Stimulated activated CD8-positive, alpha-beta memory T cell treated with anti-CD3 and anti-CD28 coated beads, Interleukin-15, amount 100 ng/mL, for 4 hours (primary cell): ENCODE measurements around the gene CTNNA2.

Experiments
- DNase-seq, 2 donors: peaks; one replicate each; pipeline ENCODE4 v3.0.0-alpha.2; 2020; ENCODE audit warnings: low read depth in 2 of 2

The CTNNA2 gene

DNA sequence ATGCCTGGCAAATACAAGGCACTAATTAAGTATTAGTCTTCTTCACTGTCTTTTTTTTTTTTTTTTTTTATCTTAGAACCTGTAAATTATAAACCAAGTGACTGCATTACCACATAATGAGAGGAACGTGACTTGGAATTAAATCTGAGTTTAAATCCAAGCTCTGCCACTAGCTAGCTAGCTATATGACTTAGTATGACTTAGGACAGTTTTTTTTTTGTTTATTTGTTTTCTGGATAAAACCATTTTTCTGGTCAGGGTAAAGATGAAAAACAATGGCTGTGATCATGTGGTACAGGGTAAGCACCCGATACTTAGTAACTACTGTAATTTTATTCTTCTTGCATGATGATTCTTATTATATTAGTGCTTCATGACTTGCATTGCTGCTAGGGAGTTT is 983.5 kb downstream of the CTNNA2 start:
- DNase-seq, result no peak

DNA sequence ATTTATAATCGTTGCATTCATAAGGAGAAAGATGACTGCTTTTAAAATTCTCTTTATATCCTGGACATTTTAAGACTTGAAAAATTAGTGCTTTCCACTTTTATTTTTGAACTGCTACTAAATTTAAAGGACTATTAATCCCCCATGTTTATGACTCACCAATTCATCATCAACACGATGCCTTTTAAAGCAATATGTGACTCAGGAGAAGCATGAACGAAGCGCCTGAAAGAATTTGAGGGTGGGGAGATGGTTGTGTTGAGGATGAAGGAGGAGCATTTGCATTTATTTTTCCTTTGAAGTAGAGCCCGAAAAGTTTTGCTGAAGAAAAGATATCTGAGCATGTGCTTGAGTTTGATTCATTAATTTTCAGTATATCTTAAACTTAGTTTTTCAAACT is 983.9 kb downstream of the CTNNA2 start:
- DNase-seq, result no peak

DNA sequence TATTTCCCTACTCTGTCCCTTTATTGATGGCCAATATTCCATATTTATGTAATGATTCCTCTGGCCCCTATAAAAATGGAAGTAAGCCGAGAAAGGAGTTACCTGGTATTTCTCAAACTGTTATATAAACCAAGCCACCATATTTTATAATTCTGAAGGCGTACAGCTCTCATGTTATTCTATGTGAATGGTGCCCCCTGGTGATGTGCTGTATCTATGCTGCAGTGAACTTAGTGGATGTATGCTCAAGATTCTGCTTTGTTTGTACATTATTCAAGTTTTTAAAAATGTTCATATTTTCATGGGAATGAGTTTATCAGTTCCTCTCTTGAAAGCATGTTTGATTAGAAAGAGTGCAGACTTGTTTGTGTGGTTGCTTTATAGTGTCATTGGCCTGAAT is 986.2 kb downstream of the CTNNA2 start:
- no peak for DNase-seq

DNA sequence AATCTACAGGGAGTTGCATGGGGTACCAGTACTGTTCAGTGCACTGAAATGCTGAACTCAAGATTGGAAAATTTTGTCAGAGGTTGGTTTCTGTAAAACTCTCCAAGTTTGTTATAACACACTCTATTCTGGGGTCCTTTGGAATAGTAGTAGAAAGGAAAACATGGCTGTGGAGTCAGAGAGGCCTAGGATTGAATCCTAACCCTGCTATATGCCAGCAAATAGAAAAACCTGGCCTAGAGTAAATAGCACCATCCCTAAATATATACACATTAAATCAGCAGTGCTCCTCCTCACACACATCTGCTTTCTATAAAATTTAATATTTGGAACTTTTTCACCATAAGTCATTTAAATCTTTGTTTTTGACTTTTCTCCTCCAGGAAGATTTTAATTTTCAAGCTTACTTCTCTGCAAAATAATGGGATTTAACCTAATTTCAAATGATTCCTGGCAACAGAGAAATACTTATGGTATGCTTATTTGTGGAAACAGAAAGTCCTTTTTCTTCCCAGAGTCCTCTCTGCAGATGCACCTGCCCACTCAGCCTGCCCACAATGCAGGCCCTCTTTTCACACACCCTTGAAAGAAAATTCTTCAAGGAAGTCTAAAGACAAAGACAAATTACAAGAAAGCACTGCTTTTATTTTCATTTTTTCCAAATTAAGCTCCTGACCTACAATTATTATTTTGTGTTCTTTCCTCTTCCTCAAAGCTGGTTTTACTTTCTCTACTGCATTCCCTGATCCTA is 989.2 kb downstream of the CTNNA2 start:
- DNase-seq, result no peak

DNA sequence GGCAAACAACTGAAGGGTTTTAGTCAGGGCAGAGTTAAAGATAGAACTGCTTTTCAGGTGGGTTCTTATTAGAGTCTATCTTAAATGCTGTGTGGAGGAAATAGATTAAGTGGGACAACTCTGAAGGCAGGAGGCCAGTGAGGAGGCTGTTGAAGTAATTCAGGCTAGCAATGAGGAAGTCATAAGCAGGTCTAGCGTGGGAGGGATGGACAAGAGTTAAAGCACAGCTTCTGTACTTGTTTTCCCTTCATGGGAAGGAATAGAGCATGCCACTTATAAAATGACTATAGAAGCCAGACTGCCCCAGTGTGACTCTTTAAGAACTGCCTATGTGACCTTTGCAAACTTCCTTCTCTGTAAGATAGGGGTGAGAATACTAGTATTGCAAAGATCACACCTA is 993.7 kb downstream of the CTNNA2 start:
- no peak for DNase-seq

DNA sequence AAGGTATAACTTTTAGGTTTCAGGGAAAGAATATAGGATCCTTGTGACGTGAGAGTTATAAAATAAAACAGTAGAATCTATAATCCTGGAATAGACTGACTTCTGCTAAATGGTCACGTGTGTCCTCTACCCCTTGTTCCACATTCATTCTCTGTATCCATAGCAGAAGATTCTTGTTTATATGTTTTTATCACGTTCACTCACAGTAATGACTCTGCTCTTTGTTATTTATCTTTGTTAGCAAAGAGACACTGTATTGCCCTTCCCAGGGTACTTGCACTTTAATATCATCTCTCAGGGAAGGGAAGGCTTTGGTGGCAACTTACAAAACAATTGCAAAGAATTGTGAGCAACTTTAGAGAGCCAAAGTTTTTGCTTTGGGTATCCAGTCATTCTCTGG is 997.9 kb downstream of the CTNNA2 start:
- no peak for DNase-seq

DNA sequence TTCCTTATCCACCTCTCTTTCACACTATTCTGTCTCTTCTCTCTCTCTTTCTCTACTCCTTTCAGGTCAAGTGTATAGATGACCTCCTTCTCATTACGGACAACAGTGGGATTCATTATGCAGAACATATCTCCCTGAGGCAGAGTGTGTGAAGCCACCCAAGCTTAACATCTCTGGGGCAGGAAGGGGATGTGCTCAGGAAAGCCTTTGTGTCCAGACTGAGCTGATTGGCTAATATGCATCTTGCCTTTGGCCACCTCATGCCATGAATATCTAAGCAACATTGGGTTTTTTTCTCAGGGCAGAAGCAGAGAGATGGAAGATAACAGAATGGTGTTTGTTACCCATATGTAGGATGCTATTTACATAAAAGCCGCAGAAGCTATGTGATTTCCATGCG is 1003.1 kb downstream of the CTNNA2 start:
- no peak for DNase-seq

DNA sequence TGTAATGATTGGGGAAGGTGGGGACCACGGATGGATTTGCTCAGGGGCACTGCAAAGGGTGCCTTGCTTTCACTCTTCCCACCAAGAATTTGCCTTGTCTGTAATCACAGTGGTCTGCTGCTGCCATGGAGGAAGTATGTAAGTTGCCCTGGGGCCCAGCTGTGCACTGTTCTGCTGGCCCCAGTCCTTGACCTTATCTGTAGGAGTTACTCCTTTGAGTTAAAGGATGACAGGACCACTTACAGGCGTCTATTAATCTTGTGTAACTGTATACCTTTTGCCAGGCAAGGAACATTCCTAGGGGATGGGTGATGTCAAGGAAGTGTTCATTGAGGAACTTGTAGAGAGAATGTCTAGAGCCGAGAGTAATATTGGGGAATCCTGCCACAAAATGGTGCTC is 1004.5 kb downstream of the CTNNA2 start:
- no peak for DNase-seq

DNA sequence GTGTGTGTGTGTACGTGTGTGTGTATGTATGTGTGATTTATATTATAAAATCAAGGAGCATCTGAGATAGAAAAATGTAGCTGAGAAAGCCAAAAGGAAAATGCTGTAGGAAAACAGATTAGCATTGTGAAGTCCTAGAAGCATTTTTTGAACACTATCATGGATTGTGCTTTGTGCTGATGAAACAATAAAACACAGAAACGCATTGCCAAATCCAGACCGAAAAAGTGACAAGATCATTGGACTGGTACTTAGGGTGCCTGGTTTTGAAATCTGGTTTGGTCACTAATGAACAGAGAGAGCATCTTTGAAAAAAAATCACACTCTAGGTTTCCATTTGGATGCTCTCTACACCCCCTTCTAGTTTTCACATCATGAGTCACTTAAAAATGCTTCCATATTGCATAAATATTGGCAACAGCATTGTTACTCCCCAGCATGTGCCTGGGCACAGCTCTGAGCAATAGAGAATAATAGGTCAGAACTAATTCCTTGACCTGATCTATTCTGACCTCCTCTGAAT is 1006.3 kb downstream of the CTNNA2 start:
- no peak for DNase-seq

DNA sequence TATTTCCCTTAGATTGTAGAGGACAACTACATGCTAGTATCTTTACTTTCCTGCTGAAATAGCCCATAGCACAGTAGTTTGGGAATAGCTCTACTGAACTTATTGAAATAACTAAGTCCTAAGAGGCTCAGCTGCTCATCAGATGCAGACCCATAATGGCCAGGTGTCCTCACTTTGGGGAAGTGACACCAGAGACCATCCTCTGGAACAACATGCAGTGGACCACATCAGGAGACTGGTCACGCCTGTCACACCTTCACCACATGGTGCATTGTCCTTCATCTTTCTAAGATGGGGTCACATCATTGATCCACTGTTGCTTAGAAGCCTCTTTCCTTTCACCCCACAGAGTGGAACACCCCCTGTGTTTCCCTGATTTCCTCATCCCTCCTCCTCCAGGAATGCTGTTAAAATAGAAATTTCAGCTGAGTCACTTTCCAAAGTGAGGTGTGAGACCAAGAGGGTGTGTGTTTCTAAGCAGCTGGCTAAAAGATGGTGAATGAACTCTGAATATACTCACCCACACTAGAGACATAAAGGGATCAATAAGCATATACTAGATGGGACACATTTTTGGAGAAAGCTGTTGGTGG is 1006.9 kb downstream of the CTNNA2 start:
- DNase-seq, result no peak

DNA sequence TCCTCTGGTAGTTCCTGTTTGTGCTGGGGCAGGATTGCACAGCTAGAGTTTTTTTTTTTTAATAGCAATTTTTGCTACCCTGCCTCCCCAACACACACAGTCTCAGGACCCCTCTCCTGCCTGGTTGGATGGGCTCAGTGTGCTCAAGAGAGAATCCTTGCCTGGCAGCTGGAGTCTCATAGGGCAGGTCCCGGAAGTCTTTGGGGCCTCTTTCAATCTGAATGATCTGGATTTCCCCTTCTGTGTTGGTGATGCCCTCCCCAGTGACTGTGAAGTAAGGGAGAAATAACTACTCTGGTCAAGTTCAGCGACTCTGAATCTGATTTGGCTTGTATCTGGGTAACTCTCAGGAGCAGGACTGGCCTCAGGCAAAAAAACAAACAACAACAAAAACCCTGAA is 1012.3 kb downstream of the CTNNA2 start:
- no peak for DNase-seq

DNA sequence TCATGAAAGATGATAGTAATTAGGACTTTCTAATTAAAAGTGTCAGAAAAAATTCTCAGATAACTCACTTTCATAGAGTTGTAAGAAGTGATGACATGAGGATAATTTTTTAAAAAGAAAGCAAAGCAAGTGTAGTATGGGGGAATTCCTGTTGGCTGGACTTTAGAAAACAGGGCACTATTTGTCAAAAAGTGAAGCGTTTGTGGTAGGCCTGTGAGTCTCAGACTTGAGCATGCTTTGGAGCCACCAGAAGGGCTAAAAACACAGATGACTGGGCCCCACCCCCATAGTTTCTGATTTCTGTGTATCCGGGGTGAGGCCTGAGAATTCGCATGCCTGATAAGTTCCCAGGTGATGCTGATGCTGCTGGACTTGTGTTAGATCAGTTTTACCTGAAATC is 1014.3 kb downstream of the CTNNA2 start:
- DNase-seq, result no peak

DNA sequence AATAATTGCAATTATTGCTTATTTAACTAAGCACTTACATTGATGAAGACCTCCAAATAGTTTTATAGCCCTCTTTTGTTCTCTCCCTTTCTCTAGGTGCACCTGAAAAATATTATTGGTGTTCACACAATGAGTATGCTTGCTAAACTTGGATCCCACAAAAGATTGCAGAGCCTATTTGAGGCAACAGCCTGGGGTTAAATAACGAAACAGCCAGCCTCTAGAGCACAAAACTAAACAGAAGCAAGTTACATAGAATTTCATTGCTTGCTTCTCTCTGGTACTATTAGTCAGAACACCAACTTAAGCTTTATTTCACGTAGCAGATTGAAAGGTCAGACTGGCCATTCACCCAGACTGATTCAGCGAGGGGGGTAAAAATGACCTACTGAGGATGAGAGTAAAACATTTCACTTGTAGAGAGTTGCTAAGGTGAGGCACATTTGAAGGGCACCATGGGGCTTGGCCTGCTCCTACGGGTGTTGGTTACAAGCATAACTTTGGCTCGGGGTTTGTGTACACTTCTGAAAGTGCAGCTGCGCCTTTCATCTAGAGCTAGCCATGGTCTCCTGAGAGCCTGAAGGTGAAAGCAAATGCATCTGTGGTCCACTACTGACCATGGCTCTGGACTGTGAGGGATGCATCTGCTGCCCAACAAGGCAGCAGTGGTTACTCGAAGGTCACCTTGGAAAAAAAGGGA is 1016.8 kb downstream of the CTNNA2 start:
- no peak for DNase-seq

DNA sequence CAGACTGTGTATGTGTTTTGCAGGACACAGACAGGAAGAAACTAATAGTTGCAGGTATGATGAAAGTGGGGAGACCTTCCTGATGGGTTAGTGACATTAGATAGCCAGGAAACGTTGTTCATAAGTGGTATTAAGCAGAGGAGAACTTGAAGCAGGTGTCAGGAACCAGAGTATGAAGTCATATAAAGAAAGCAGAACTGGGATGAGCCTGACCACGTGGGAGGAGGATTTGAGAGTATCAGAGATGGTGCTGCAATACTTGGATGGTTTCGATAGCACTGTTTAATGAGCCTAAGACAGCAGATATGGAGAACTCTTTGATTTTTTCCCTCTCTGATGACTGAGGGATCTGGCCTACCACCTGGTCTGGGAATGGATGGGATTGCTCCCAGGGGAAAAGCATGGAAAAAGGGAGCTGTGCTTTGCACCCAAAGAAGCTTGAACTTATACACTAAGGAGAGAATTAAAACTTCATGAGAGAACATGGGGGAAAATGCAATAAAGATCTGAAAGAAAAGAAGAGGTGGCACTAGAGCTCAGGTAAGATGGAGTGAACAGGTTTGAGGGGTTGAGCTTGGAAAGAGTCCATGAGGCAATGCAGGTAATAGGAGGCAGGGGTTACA is 1017.7 kb downstream of the CTNNA2 start:
- no peak for DNase-seq

DNA sequence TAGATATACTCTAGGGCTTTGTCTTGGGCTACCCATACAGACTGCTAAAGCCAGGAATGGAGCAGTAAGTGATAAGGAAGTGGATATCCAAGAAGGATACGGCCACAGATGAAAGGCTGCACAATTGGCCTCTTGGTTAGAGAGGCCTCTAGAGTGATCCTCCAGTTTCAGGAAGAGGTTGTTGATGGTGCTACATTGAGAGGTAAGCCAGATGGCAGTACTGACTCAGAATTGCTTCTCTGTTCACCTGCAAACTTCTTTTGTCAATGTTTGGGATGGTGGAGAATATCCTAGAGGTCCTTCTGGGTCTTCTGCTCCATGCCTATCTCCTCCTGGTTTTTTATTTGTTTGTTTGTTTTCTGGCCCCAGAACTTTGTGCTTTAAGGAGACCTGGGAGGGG is 1018.5 kb downstream of the CTNNA2 start:
- no peak for DNase-seq

DNA sequence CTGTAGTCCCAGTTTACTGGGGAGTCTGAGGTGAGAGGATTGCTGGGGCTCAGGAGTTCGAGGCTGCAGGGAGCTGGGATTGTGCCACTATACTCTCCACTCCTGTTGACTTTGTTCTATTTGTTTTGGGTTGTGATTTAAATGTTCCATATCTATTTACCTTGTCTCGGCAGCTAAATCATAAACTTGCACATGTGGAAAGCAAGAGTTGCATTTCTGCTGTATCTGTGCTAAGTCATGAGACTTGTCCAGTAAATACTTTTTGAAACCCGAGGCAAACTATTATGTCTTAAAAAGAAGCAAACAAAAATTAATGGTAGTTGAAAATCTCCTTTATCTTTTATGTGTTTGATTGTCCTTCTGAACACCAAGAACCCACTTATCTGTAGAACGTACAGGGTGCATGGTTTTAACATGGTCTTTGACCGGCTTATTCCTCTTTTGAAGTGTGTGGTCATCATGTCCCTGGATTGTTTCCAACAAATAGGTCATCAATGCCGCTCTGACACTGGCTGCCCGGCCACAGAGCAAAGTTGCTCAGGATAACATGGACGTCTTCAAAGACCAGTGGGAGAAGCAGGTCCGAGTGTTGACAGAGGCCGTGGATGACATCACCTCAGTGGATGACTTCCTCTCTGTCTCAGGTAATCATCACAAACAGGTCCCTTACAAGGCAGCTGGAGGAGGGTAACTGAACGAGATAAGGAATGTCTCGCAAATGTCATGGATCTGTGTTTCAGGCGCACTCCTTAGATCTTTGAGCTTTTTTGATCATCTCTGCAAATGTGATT is 1032.8 kb downstream of the CTNNA2 start:
- DNase-seq, result no peak

DNA sequence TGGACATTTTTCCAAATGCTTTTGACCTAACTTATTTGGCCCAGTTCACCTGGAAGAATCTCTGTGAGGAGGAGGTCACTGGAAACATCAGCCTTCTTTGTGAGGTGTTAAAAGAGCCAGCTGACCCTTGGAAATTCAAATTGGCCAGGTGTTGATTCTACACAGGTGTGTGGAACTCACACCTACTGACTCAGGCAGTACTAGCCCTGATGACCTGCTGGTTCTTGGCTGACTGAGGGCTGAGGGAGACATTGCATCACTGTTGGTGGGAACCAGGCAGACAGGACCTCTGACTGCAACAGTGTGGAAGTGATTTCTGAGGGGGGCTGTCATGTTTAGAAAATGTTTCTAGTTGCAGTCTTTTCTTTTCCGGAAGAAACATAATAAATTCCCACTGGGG is 1033.9 kb downstream of the CTNNA2 start:
- DNase-seq, result no peak

DNA sequence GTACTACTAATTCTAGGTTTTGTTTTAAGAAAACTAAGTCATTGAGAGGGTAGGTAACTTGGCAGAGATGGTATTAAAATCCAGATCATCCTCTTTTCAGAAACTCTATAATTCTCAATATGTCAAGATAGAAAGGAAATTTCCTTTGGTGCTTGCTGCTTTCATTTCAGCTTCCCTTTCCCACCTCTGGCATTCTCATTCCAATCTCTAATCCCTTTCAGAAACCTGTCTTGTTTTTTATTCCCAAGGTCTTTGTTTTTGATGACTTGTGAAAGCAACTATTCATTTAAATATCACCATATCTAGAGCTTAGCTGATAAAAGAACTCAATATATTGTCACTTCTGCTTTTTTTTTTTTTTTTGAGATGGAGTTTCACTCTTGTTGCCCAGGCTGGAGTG is 1034.5 kb downstream of the CTNNA2 start:
- DNase-seq, result no peak

DNA sequence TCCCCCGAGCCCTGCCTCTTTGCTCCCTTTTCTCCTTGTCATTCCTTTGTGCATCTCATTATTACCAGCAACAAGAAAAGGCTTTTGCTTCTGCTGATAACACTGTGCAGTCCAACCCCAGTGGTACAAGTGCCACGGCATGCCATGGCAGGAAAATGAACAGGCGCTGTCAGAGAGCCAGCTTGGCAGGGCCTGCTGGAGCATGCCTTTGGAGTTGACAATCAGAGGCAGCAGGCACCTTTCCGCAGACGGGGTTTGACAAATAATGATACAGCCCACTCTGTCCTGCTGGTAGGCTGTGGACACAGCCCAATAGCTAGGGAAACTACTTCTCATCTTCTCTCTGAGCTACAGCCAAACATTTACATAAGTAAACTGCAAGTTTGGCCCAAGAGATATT is 1035.6 kb downstream of the CTNNA2 start:
- no peak for DNase-seq

DNA sequence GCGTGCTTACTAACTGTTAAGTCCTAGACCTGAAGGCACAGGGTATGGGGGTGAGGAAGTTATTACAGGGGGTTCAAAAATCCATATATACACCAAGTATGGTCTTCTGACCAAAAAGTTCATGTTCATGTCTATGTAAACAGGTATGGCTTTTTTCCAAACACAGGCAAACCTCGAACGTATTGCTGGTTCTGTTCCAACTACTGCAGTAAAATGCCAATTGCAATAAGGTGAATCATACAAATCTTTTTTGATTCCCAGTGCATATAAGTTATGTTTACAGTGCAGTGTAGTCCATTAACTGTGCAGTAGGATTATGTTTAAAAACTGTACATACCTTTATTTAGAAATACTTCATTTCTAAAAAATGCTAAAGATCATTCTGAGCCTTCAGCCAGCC is 1037.0 kb downstream of the CTNNA2 start:
- no peak for DNase-seq

DNA sequence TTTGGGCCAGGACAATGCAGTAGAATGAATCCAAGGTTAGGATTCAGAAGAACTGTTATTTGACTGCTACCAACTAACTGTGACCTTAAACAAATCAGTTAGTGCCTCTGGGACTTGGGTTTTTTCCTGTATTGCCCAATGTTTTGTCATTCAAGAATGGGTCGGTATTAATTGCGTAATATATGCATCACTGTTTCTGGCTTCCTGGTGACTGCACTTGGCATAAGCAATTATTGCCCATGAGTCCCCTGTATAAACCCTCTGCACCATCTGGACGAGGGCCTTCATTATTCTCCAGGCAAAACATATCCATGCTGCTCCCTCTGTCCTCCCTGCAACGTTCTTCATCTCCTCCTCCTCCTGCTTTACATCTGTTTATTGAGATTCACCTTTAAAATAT is 1047.5 kb downstream of the CTNNA2 start:
- no peak for DNase-seq

DNA sequence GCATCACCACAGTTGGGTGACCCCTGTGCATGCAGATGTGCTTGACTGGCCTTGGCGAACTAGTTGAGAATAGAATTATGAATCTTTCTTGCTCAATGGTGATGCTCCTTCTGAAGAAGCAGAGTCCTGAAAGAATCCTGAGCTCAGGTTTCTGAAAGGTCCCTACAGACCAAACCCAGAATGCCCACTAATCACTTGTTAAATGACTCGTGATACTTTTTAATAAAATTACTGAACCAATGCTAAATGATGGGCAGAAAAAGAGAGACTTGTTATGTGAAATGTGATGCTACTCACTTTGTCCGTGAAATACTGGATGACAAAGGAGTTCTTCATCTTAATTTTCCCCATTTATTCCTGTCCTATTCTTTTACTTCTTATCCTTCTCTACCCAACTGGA is 1055.2 kb downstream of the CTNNA2 start:
- DNase-seq, result no peak
